Raji (cell line): ENCODE measurements around the gene AP1G1.

Experiments used
- POLR2A ChIP-seq: IDR thresholded peaks from 2 replicates; pipeline ENCODE4 v1.6.1; 2011; ENCODE audit warnings: low read depth, low read length, control low read depth; ENCODE audit not compliant: insufficient read depth

AP1G1 gene

DNA sequence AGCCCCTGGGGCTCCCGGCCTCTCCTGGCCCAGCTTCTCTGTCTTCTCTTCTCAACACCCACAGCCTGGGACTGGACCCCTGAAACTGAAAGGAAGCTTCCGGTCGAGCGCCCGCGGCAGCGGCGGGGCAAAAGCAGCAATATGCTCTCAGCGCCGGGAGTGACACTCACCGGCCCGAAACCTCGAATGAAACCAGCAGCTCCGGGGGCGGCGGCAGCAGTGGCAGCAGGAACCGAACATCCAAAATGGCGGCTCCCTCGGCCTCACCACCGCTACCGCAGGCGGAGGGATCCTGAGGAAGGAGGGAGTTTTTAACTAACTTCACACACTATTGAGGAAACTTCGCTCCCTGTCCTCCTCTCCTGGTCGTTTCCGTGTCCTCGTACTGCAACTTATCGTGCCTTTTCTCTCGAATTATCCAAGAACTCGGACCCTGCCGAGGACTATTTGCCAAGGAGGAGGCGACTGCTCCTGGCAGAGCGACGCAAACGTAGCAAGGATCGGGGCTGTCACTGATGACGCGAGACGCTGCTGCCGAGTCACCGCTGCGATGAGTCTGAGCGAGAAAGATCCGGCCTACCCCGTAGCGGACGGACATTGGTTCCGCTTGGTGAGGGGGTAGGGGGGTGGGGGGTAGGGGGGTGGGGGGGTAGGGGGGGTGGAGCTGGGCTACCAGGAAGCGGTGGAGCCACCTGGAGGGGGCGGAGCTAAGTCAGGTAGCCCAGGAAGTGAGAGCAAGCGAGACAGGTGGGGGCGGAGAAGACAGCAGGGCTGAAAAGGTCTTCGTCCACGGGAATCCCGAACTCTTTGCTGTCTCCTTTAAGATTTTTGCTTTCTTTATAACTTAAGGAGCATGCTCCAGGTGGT, at the start of gene AP1G1:
Gene AP1G1, minus strand, starts transcription at position 242 of the 867 bp plus-strand sequence. CDS start 19,355 bp downstream, outside the sequence.
- TF ChIP-seq POLR2A: peak; percentile 76

DNA sequence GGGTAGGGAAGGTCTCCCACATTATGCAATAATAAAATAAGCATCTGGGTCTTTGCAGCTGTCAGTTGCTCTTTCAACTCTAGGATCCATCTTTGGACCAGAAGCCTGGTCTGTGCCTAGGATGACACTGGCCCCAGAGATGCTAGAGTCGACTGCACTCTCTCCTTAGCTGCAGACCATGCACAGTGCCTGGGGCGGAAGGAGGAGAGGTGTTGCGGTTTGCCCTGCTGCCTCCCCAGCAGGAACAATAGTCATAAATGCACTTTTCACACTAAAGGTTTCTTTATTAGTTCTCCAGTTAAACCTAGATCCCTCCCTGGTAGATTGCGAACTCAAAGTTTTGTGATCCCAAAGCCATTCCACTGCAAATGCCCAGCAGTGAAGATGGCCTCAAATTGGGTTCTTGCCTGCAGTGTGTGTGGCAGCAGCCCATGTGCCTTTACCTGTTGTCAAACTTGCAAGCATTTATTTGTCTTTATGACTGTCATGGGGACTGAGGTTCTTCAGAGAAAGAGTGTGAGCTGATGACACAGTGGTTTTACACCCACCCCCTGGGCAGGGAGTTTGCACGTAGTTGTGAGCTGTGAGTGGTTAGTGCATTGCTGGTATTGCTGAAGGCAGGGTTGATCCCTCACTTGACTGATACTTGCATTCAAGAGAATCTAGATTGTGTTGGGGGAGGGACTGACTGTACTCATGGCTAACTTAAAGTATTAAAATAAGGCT, 47.5 kb upstream of the AP1G1 start:
- no peak for TF ChIP-seq POLR2A

DNA sequence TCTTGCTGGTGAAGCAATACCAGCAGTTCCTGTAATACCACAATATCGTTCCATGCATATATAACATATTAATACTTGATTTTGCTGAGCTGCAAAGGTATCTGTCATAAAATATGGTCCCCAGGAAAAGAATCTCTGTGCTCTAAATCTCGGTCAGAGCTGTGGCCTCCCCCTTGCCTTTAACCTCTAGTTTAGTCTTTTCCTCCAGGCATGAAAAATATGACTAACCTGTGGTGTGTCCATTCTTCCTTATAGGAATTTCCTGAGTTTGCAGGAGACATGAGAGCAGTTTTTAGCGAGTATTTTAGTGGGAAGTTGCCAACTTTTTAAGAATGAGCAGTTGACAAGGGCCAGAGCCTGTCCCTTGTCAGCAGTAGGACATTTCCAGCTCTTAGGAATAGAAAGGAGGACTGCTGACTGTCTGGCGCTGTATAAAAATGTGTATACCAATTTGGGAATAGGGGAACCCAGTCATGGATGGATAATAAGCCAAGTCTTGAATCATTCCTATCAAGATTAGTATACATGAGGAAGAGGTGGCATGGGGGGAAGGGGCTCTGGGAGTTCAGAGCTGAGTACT, 45.8 kb upstream of the AP1G1 start:
- no peak for TF ChIP-seq POLR2A

GRCh38 chr16:71853413-71853812, 44.8 kb upstream of the AP1G1 start:
- no peak for TF ChIP-seq POLR2A

DNA sequence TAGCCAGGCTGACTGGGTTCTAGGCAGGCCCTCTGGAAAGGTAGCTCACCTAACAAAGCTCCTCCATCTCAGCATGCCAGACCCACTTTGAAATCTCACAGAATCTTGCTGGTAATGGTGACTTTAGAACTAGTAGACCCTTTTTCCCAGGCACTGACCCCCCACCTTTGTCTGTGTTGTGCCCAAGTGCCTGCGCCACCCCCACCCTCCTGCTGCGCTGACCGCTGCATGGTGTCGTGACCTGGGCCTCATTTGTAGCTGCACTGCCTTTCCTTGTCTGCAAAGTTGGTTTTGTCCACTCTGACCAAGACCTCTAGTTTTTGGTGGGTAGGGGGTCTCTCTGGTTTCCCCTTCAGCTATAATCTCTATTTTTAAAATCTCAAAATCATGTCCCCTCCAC, 43.9 kb upstream of the AP1G1 start:
- TF ChIP-seq POLR2A: no peak

DNA sequence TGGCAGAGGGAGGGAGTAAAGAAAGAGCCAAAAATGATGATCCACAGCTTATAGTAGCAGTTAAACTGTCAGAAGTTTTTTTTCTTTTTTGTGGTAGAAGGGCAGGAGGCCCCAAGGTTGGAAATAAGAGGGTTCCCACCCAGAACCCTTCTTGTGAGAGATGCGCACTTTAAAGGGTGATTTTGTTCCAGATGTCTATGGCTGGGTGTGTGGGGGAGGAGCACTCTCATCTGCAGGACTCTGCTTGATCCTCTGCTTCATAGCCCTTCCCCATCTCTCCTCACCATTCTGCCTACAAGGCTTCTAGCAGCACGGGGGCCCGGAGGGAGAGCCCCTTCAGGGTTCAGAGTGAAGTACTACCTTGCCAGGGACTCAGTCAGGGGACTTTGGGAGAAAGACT, 43.5 kb upstream of the AP1G1 start:
- TF ChIP-seq POLR2A: no peak

- TF ChIP-seq POLR2A: no peak
These were observed 43.1 kb upstream of the AP1G1 start for GRCh38 chr16:71851746-71852145.

GRCh38 chr16:71848622-71849021, 40.0 kb upstream of the AP1G1 start:
- no peak for TF ChIP-seq POLR2A

DNA sequence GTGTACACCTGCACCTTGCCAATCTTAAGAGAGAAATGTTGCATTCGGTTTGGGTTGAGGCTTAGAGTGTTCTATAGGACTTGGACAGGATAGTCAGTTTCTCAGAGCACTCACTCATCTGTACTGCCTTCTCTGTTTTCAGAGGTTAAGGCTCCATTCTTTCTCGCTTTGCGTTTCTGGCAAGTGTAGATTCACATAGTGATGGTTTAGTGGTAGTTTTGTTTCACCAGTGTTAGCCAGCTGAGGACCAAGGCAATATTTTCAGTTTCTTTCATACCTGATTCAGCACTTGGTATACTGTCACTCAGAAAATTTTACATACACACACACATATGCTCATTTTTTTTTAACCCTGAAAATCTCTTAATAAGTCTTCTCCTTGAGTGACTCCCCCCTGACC, 38.5 kb upstream of the AP1G1 start:
- no peak for TF ChIP-seq POLR2A

DNA sequence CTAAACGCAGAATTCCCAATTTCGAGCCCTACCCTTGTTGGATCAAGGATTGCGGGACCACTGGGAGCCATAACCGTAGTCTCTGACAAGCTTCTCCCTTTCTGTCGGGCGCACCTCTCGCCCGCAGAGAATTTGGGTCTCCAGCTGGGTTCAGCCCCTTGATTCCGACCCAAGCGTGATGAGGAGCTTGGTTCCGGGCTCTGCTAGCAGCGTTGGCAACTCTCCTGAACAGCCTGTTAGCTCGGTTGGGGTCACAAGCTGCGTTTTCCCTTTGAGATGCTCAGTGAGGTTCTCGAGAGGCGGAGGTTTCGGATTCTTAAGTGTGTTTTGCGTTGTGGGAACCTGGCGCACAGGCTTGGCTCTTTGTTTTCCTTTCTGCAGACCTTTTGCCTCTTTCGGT, 37.8 kb upstream of the AP1G1 start:
- TF ChIP-seq POLR2A: no peak

DNA sequence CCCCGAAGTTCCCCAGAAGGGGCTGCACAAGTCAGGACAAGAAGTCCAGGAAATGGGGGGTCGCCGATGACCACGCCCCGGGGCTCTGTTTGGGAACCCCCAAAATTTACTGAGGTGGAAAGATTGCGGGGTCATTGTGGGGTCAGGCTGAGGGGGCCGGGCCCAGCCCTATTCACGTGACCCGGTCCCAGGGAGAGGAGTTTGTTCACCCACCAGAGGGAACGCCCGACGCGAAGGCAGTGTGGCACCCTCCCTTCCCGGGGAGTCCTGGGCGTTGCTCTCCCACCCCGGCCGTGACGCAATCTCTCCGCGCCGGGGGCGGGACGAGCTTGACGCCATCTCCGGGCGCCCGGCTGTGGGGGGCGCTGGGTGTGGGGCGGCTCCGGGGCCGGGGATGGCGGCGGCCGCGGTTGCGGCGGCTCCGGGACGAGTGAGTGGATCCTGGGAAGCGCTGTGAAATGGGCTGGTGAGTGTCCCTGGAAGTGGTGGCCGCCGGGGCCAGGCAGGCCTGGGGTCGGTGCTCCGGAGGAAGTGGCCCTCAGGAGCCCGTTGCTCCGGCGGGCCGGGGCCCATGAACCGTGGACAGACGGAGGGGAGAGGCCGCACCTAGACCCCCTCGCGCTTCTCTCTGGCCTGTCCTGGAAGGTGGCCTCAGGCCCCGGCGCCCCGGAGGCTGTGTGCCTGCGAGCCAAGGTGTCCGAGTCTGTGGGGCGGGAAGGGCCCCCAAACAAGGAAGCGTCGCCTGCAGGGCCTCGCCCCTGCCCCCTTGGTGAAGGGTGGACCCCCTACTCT, 37.2 kb upstream of the AP1G1 start, which contains the start of gene ATXN1L:
Gene ATXN1L, plus strand, starts transcription at position 338 of the 792 bp plus-strand sequence. CDS start 3,765 bp downstream, outside the sequence.
- peak; percentile 95 for TF ChIP-seq POLR2A

- no peak for TF ChIP-seq POLR2A
These were observed 34.9 kb upstream of the AP1G1 start for GRCh38 chr16:71843572-71843971.

DNA sequence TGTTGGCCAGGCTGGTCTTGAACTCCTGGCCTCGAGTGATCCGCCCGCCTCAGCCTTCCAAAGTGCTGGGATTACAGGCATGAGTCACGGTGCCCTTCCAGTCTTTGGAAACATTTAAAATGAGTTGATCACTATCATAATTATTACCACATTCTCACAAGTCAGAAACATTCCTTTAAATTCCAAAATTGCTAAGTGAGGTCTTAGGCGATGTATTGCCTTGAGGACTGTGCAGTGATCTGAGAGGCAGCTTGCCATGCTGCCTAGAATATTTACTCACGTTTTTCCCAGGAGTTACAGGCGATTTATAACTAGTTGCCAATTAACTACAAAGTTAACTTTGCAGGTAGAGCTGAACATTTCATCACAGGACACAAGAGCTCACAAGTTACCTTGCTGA, 31.4 kb upstream of the AP1G1 start:
- TF ChIP-seq POLR2A: no peak

DNA sequence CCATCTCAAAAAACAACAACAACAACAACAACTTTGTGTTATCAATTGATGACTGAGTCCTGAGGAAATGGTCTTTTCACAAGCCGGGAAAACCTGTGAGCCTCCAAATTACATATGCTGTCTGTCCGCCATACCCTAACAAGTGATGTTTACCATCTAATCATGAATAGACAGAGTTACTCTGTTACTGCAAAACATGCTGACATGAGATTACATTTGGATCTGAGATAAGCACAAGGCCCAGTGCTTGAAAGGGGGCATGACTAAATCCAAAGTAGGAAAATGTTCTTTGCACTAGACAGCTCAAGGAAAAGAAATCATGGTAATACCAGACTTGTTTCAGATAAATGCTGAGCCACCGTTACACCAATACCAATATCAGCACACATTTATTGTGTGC, 28.5 kb upstream of the AP1G1 start:
- no peak for TF ChIP-seq POLR2A

- TF ChIP-seq POLR2A: no peak
These were observed 25.7 kb upstream of the AP1G1 start for GRCh38 chr16:71834291-71834690.

GRCh38 chr16:71830359-71830758, 21.7 kb upstream of the AP1G1 start:
- no peak for TF ChIP-seq POLR2A
